GM06990 (cell line): Measurements from ENCODE around the gene TBC1D8.

Experiments
- DNase-seq: peaks from one replicate; pipeline ENCODE4 v3.0.0-alpha.2; 2011; ENCODE audit not compliant: insufficient read length; ENCODE audit errors: extremely low read depth
- H3K27me3 ChIP-seq: replicated peaks from 2 replicates; pipeline ENCODE4 v1.6.0; 2011; ENCODE audit warnings: low read length; ENCODE audit not compliant: control insufficient read depth, insufficient read depth
- H3K36me3 ChIP-seq: 2 replicates; pipeline ENCODE4 v1.5.1; 2011; ENCODE audit warnings: low read length; ENCODE audit not compliant: control insufficient read depth, insufficient read depth
- H3K4me3 ChIP-seq: replicated peaks from 2 replicates; pipeline ENCODE4 v1.5.1; 2011; ENCODE audit warnings: low read depth, mild to moderate bottlenecking, control low read depth, low read length
- TF ChIP-seq, protein P1 (sequence below): IDR thresholded peaks from 2 replicates; pipeline ENCODE4 v1.5.1; 2011; ENCODE audit warnings: low read length, control low read depth, mild to moderate bottlenecking, inconsistent platforms; ENCODE audit not compliant: insufficient read depth, poor library complexity, severe bottlenecking

TBC1D8 gene

DNA sequence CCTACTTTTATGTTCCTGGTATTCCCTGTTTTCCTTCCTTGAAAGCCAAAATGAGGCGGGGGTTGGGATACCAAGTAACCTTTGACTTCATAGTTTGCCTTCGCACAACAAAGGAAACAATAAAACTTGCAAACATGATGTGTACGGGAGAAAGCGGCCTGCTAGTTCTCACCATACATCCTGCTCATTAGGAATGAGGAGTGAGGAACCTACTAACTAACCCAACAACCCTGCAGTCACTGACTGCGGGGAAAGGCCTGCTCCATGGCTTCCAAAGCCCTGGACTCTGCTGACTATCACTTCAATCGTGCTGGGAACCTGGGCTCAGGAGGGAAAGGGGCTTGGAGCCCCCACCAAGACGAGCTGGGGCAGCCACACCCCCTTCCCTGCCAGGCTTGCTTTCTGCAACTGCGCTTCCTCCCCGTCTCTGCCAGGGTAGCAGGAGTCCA lies 124.9 kb downstream of the TBC1D8 start:
- TF ChIP-seq, protein P1, sequence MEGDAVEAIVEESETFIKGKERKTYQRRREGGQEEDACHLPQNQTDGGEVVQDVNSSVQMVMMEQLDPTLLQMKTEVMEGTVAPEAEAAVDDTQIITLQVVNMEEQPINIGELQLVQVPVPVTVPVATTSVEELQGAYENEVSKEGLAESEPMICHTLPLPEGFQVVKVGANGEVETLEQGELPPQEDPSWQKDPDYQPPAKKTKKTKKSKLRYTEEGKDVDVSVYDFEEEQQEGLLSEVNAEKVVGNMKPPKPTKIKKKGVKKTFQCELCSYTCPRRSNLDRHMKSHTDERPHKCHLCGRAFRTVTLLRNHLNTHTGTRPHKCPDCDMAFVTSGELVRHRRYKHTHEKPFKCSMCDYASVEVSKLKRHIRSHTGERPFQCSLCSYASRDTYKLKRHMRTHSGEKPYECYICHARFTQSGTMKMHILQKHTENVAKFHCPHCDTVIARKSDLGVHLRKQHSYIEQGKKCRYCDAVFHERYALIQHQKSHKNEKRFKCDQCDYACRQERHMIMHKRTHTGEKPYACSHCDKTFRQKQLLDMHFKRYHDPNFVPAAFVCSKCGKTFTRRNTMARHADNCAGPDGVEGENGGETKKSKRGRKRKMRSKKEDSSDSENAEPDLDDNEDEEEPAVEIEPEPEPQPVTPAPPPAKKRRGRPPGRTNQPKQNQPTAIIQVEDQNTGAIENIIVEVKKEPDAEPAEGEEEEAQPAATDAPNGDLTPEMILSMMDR = no peak
- Histone ChIP-seq H3K36me3 (no peaks in the 10 kb centered on the region), H3K4me3 (no peak overlapping the region), H3K27me3 (no peaks in the 10 kb centered on the region)
- no peak for DNase-seq

DNA sequence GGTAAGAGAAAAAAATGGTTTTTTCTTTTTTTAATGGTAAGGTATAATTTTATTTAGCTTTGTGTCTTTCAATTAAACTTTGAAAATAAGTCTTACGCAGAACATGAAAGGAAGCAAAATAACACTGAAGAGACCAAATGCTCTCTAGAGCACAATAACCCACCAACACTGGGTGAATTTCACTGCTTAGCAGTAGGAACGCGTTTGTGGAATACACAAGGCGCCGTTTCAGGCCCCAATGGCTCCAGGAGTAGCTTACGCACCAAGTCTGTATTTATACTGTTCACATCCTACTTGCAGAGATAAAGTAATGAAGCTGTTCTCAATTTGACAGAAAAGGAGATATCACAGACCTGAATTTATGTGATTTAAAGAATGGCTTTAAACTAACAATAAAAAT lies 125.6 kb downstream of the TBC1D8 start:
- H3K27me3 ChIP-seq = no peaks in the 10 kb centered on the region
- DNase-seq = no peak
- TF ChIP-seq, protein P1 = no peak
- H3K4me3 ChIP-seq = no peak overlapping the region
- H3K36me3 ChIP-seq = no peaks in the 10 kb centered on the region; the same call in none of the 2 replicates

DNA sequence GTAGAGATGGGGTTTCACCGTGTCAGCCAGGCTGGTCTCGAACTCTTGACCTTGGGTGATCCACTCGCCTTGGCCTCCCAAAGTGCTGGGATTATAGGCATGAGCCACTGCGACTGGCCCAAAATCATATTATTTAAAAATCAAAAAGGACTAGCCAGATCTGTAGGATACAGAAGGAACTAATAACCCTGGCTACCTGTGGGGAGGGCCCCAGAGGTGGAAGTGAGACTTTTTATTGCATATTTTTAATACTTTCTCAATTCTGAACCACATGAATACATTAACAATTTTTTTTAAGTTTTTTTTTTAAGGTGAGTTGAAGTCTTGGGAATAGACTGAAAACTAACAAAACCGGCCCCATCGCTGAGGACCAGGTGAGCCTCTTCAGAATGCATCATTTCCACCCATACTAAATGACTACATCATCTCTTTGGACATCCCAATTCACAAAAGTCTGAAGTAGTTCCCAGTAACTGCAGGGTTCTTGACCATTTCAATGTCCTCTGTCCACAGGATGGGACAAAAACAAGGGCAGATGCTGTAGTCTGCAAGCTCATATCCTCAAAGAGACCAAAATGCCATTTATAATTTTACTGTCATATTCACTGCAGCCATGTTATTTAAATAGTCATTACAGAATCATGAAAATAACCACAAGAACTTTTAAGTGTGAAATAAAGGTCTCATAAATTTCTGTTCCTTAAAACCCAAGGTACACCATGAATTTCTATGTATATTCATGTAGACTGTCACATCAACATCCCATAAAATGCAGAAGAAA lies 127.7 kb downstream of the TBC1D8 start:
- peaks cover 2% of the 10 kb centered on the region for H3K36me3 ChIP-seq
- H3K27me3 ChIP-seq = no peaks in the 10 kb centered on the region

GRCh38 chr2:101022221-101022620 lies 129.0 kb downstream of the TBC1D8 start:
- TF ChIP-seq, protein P1 = no peak
- Histone ChIP-seq H3K36me3 (peaks cover 2% of the 10 kb centered on the region), H3K27me3 (no peaks in the 10 kb centered on the region), H3K4me3 (no peak overlapping the region)
- DNase-seq = no peak

More for the DNA sequence above, 127.7 kb downstream of the TBC1D8 start:
- no peak for DNase-seq
- no peak overlapping the region for H3K4me3 ChIP-seq
- TF ChIP-seq, protein P1 = no peak

DNA sequence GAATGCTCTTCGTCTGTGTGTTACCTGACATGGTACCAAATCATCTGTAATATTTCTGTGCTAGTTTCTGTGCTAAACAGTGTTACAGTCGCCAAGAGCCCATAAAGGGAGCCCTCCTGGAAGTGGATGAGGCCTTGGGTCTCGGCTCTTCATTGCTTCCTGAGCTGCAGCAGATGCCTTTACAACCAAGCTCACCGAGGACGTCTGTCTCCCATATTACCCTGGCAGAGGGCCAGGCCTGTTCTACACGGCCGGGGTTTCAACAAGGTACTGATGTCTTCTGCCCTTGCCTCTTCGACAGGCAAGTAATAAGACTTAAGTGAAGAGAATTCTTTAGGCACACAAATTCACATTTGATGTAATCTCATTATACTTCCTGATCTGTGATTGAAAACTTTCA lies 132.2 kb downstream of the TBC1D8 start:
- TF ChIP-seq, protein P1 = no peak
- no peak for DNase-seq
- Histone ChIP-seq H3K36me3 (peaks cover 3% of the 10 kb centered on the region), H3K4me3 (no peak overlapping the region), H3K27me3 (no peaks in the 10 kb centered on the region)
